Left ventricle myocardium inferior (tissue), 1 donor: ENCODE results near the gene CASZ1. TPM values are rescaled to one million over a fixed set of nuclear protein-coding genes. Genes with fewer than 3 reads are reported as not detected.
A peak's percentile ranks its signal among the peaks of the same experiment; 100 is the strongest.

Experiments used
- DNase-seq: peaks from one replicate; pipeline ENCODE4 v3.0.0-alpha.2; 2020
- H3K27ac ChIP-seq: fragments of 200-600 bp; replicated peaks from 2 replicates; pipeline ENCODE4 v1.8.0; 2021
- H3K27me3 ChIP-seq: fragments of 200-600 bp; 2 replicates; pipeline ENCODE4 v1.8.0; 2021; ENCODE audit warnings: low read depth
- H3K36me3 ChIP-seq: fragments of 200-600 bp; 2 replicates; pipeline ENCODE4 v1.8.0; 2021
- H3K4me1 ChIP-seq: fragments of 200-600 bp; 2 replicates; pipeline ENCODE4 v1.8.0; 2021
- H3K4me3 ChIP-seq: fragments of 200-600 bp; 2 replicates; pipeline ENCODE4 v1.8.0; 2021; ENCODE audit warnings: mild to moderate bottlenecking, moderate library complexity
- H3K9me3 ChIP-seq: fragments of 200-600 bp; replicated peaks from 2 replicates; pipeline ENCODE4 v1.8.0; 2021
- intact Hi-C: fragments of 100-400 bp; cut with micrococcal nuclease; formaldehyde crosslinking; loops from one replicate; pipeline ENCODE4 v1.11.0; 2022
- total RNA-seq: library from RNA; stranded (reverse); fragmentation: NEBNext Ultra II Directional; extraction: Animal tissue kit (Norgen Biotek cat#: 25700); gene quantifications from one replicate; pipeline ENCODE4 v1.2.1, GENCODE V29; 2021
- TF ChIP-seq, protein P1 (sequence below): fragments of 200-600 bp; IDR thresholded peaks from 2 replicates; pipeline ENCODE4 v1.8.0; 2021; ENCODE audit warnings: antibody characterized with exemption, mild to moderate bottlenecking, borderline replicate concordance
- donor health status: DM: no; HTN: yes; CAD: no; lungs with severe emphysema.

The CASZ1 gene
- total RNA-seq, 1 donor from 2014 or later: 56.3 TPM

DNA sequence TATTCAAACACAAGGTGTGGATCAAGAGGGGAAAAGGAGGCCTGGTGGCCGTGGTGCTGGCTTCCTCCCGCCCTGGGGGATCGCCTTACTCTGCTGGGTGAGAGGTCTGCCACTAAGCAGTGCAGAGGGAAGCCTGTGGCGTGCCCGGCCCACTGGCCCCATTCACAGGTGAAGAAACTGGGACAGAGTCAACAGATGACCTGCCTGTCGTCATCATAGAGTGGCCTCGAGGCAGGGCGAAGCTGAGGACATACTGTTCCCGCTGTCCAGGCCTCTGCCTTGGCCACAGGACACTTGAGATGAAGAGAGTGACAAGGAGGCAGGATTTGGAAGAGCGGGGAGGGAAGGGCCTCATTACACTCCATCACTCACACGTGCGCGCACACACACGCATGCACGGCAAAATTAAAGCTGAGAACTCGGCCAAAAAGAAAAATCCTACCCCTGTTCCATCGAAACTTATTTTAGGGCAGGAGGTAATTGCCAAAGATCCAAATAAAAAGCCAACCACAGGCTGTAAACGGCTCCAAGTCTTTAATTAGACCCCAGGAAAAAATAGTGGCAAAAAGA, 50.5 kb downstream of the CASZ1 start:
- Histone ChIP-seq H3K9me3 (no peaks in the 10 kb centered on the region), H3K4me1 (peaks cover 54% of the 10 kb centered on the region), H3K4me3 (no peak overlapping the region), H3K27me3 (no peaks in the 10 kb centered on the region), H3K27ac (peak overlapping the region; percentile 80), H3K36me3 (no peaks in the 10 kb centered on the region)
- peak; percentile 47 for DNase-seq
- TF ChIP-seq, protein P1, sequence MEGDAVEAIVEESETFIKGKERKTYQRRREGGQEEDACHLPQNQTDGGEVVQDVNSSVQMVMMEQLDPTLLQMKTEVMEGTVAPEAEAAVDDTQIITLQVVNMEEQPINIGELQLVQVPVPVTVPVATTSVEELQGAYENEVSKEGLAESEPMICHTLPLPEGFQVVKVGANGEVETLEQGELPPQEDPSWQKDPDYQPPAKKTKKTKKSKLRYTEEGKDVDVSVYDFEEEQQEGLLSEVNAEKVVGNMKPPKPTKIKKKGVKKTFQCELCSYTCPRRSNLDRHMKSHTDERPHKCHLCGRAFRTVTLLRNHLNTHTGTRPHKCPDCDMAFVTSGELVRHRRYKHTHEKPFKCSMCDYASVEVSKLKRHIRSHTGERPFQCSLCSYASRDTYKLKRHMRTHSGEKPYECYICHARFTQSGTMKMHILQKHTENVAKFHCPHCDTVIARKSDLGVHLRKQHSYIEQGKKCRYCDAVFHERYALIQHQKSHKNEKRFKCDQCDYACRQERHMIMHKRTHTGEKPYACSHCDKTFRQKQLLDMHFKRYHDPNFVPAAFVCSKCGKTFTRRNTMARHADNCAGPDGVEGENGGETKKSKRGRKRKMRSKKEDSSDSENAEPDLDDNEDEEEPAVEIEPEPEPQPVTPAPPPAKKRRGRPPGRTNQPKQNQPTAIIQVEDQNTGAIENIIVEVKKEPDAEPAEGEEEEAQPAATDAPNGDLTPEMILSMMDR: no peak
- intact Hi-C loops: no loop called here

DNA sequence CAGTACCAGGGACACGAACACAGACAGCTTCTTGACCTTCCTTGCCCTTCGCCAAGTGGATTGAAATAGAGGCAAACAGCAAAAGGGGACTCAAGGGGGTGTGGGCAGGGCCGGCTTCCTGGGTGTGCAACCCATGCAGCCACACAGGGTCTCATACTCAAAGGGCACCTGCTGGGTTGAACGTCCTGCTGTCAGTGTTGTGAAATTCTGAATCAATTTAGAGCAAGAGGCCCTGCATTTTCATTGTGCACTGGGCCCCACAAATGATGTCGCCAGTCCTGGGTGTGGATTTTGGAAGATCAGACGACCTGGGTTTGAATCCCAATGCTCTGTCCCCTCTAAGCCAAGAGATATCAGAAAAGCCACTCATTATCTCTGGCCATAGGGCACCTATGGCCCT, 51.1 kb downstream of the CASZ1 start:
- H3K4me1 ChIP-seq: peaks cover 54% of the 10 kb centered on the region
- intact Hi-C loops: no loop called here
- no peaks in the 10 kb centered on the region for H3K27me3 ChIP-seq
- no peaks in the 10 kb centered on the region for H3K36me3 ChIP-seq
- TF ChIP-seq, protein P1: no peak
- no peaks in the 10 kb centered on the region for H3K9me3 ChIP-seq
- peak overlapping the region; percentile 80 for H3K27ac ChIP-seq
- DNase-seq: no peak
- no peak overlapping the region for H3K4me3 ChIP-seq

DNA sequence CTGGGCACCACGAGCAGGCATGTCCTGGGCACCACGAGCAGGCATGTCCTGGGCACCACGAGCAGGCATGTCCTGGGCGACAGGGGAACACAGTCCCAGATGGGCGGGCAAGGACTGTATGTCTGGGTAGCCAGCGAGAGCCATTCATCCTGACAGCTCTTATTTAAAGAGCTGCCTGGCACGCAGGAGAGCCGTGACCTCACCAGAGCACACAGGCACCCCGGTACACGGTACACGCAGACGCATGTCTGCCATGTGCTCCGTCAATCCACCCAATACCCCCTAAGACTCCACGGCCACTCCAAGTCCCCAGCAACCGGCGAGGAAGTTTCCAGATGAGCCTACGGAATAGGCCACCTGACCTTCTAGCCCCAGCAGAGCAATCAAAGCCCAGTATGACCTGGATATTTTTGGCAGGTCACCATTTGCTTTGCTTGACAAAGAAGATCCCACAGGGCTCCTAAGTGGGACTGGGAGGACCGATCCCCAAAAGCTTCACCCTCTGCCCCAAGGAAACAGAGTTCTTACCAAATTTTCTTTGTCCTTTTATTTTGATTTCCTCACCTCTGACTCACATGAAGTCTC, 51.7 kb downstream of the CASZ1 start:
- Histone ChIP-seq H3K4me1 (peaks cover 60% of the 10 kb centered on the region), H3K27ac (peak overlapping the region; percentile 80)
- TF ChIP-seq, protein P1: no peak

DNA sequence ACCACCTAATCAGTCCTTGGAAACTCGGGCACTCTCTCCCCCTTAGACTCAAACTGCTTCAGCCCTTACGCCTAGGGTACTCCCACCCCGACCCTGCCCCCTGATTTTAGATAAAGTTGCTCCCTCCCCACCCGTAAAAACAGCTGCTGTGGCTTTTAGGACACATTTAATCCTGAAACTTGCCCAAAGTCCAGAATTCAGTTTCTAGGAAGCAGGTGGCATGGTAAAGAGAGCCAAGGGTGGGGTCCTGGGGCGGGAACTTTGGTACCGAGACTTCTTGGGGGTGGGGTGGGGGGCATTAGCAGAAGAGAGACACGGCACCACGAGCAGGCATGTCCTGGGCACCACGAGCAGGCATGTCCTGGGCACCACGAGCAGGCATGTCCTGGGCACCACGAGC, 52.4 kb downstream of the CASZ1 start:
- intact Hi-C loops: no loop called here
- H3K4me1 ChIP-seq: peaks cover 67% of the 10 kb centered on the region

More for the DNA sequence above, 51.7 kb downstream of the CASZ1 start:
- Histone ChIP-seq H3K27me3 (no peaks in the 10 kb centered on the region), H3K36me3 (no peaks in the 10 kb centered on the region), H3K4me3 (no peak overlapping the region), H3K9me3 (no peaks in the 10 kb centered on the region)
- DNase-seq: peak; percentile 48
- intact Hi-C loops: no loop called here

DNA sequence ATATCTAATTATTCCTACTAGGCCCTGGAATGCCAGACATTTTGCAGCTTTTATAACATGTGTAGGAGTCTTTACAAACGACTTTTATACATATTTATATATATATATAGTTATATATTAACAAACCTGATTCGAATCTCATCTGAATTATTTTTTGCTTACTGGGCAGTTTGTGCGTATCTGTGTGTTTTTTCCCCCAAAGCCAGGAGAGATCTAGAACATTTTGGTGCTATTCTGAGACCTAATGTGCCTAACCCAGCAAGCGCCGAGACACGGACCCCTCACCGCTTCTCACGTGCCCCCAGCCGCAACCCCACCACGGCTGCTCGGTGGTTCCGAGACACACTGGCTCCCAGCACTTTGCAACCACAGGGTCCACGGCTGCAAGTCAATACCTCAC, 54.8 kb downstream of the CASZ1 start:
- Histone ChIP-seq H3K4me1 (peaks cover 82% of the 10 kb centered on the region), H3K4me3 (no peak overlapping the region), H3K36me3 (no peaks in the 10 kb centered on the region), H3K27me3 (no peaks in the 10 kb centered on the region), H3K9me3 (no peaks in the 10 kb centered on the region), H3K27ac (no peak overlapping the region)
- DNase-seq: no peak
- intact Hi-C loops: no loop called here
- TF ChIP-seq, protein P1: no peak

More for the DNA sequence above, 52.4 kb downstream of the CASZ1 start:
- peak overlapping the region; percentile 12 for H3K27ac ChIP-seq
- no peak overlapping the region for H3K4me3 ChIP-seq
- H3K27me3 ChIP-seq: no peaks in the 10 kb centered on the region
- H3K36me3 ChIP-seq: no peaks in the 10 kb centered on the region
- H3K9me3 ChIP-seq: no peaks in the 10 kb centered on the region
- DNase-seq: no peak
- TF ChIP-seq, protein P1: no peak
